Measurements from ENCODE around the gene TREML2. TPM values are rescaled to one million over a fixed set of nuclear protein-coding genes. Genes with fewer than 3 reads are reported as not detected.
"Not testable (repeated sequence)": the region's sequence is repeated elsewhere in the genome, so short reads cannot be mapped to it uniquely, and the experiment has no call there.

TREML2 gene, protein sequence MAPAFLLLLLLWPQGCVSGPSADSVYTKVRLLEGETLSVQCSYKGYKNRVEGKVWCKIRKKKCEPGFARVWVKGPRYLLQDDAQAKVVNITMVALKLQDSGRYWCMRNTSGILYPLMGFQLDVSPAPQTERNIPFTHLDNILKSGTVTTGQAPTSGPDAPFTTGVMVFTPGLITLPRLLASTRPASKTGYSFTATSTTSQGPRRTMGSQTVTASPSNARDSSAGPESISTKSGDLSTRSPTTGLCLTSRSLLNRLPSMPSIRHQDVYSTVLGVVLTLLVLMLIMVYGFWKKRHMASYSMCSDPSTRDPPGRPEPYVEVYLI
- not detected in 2 replicates for total RNA-seq (2014; rRNA removed; shearing (Covaris generic))
- not detected in 2 replicates for polyA plus RNA-seq (2016; fragmentation: Nextera tagmentation; extraction: Ambion mirVana)

DNA sequence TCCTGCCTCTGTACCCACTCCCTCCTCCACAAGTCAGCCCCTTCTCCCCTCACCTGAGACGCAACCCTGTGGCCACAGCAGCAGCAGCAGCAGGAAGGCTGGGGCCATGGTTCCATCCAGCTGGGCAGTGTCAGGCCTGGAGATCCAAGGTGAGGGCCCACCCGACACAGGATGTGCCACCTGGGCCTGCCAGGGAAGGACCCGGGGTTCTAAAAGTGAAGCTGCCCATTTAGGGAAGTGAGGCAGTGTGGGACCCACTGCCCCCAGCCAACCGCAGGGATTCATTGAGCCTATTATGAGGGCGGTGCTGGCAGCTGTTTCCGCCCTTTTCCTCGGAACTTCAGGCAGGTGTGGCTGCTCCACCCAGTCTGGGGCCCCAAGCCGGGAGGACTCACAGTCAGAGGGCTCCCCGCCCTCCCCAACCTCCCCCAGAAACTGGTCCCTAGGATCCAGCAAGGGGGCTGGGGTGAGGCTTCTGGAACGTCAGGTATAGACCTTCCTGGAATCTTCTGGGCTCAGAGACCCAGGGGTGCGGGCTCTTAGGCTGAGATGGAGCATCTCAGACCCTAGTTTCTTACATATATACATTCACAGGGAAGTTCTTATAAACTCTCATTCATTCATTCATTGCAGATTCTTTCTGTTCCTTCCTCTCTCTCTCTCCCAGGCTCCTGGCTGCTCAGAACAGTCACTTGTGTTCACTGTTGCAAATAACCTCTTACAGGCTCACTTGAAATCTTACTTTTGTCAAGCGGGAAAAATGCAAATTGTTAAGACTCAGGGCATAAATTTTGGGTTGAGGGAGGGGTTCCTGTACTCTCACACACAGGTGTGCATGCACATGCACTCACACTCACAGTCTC is at the start of gene TREML2:
Gene TREML2 (minus strand): TSS at position 249 of the 863 bp plus-strand sequence. CDS start 141 bp downstream, at position 108.
- no peaks in the 10 kb centered on the region for H3K36me3 ChIP-seq (ENCODE audit: low read depth)
- TF ChIP-seq EZH2 (IDR thresholded peaks at IDR 0.05; ENCODE audit: insufficient read depth, poor library complexity, severe bottlenecking): no peak
- no peak for TF ChIP-seq EZH2phosphoT487 (IDR thresholded peaks at IDR 0.05; ENCODE audit: insufficient read depth, low read depth)
- H3K9me2 ChIP-seq (ENCODE audit: insufficient read depth): no peaks in the 10 kb centered on the region
- H3K9me3 ChIP-seq (ENCODE audit: low read depth): no peaks in the 10 kb centered on the region
- H3K4me2 ChIP-seq (ENCODE audit: unreplicated experiment): no peak within 1 kb of the TSS
- H3K27me3 ChIP-seq (replicated peaks; ENCODE audit: insufficient read depth): peaks cover 5% of the 10 kb centered on the region; the same call in 1 of the 2 replicates
- no peaks in the 10 kb centered on the region for H3F3A ChIP-seq (ENCODE audit: insufficient read depth)
- no peaks in the 10 kb centered on the region for H4K20me1 ChIP-seq (ENCODE audit: insufficient read depth)
- 51 to 56% methylated on average over 8 to 11 of the region's 12 CpGs for WGBS, 2 experiments (ENCODE audit: low coverage in 1 of 2, low lambda C conversion rate in 2 of 2, missing lambda C conversion rate in 2 of 2)
- no peak within 1 kb of the TSS for H3K27ac ChIP-seq
- peak within 1 kb of the TSS; percentile 24; the same call in 1 of the 2 replicates for H2AFZ ChIP-seq
- H3K4me1 ChIP-seq (ENCODE audit: insufficient read depth): no peaks in the 10 kb centered on the region
- H3K9ac ChIP-seq: no peak within 1 kb of the TSS
- in situ Hi-C loops (cut with MboI): no loop called here
- DNase-seq: no peak
- H3K4me3 ChIP-seq: no peak within 1 kb of the TSS
- no peaks in the 10 kb centered on the region for H3K79me2 ChIP-seq (ENCODE audit: insufficient read depth)

DNA sequence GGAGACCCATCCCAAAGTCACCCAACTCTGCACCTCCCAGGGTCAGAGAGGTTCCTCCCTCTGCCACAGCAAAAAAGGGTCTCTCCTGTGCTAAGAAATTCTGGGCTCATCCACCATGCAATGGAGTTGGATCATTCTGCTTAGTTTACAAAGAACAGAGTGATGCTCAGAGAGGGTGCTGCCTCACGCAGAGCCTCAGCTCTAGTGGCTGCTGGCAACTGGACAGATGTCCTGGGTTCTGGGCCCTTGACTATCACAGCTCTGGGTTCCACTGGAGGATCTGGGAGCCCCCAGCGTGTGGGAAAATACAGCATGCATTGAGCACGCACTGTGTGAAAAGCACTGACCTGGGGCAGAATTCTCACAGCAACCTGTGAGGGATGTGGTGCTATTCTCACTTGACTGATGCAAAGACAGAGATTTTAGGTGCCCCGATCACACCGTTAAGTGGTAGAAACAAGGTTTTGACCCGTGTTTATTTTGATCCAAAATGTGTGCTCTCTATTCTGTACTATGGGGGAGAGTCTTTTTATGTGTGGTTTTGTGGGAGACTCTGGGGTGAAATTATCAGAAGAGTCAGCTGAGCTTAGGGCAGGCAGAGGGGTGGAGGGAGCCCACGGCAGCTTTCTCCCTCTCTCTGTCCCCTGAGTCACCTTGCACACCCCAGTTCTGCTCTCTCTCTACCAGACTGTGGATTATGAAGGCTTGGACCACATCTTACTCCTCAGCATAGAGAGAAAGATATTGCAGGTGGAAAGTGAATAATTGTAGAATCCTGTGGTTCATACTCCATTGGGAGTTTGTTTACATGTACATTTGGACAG is 47.1 kb upstream of the TREML2 start:
- H3K36me3 ChIP-seq (ENCODE audit: low read depth): no peaks in the 10 kb centered on the region
- H4K20me1 ChIP-seq (ENCODE audit: insufficient read depth): no peaks in the 10 kb centered on the region
- in situ Hi-C loops (cut with MboI): no loop called here
- H3K79me2 ChIP-seq (ENCODE audit: insufficient read depth): no peaks in the 10 kb centered on the region
- H3K27me3 ChIP-seq (replicated peaks; ENCODE audit: insufficient read depth): no peaks in the 10 kb centered on the region
- no peak overlapping the region for H3K27ac ChIP-seq
- DNase-seq: no peak
- H3K9me3 ChIP-seq (ENCODE audit: low read depth): no peaks in the 10 kb centered on the region
- H3K4me2 ChIP-seq (ENCODE audit: unreplicated experiment): no peak overlapping the region
- TF ChIP-seq EZH2phosphoT487 (IDR thresholded peaks at IDR 0.05; ENCODE audit: insufficient read depth, low read depth) (no peak), EZH2 (IDR thresholded peaks at IDR 0.05; ENCODE audit: insufficient read depth, poor library complexity, severe bottlenecking) (no peak)
- no peaks in the 10 kb centered on the region for H3K4me1 ChIP-seq (ENCODE audit: insufficient read depth)
- 29 to 47% methylated on average over 7 of the region's 7 CpGs for WGBS, 2 experiments (ENCODE audit: low coverage in 1 of 2, low lambda C conversion rate in 2 of 2, missing lambda C conversion rate in 2 of 2)
- H2AFZ ChIP-seq: no peak overlapping the region
- H3K9me2 ChIP-seq (ENCODE audit: insufficient read depth): no peaks in the 10 kb centered on the region
- H3K4me3 ChIP-seq: no peak overlapping the region
- no peaks in the 10 kb centered on the region for H3F3A ChIP-seq (ENCODE audit: insufficient read depth)
- H3K9ac ChIP-seq: no peak overlapping the region

DNA sequence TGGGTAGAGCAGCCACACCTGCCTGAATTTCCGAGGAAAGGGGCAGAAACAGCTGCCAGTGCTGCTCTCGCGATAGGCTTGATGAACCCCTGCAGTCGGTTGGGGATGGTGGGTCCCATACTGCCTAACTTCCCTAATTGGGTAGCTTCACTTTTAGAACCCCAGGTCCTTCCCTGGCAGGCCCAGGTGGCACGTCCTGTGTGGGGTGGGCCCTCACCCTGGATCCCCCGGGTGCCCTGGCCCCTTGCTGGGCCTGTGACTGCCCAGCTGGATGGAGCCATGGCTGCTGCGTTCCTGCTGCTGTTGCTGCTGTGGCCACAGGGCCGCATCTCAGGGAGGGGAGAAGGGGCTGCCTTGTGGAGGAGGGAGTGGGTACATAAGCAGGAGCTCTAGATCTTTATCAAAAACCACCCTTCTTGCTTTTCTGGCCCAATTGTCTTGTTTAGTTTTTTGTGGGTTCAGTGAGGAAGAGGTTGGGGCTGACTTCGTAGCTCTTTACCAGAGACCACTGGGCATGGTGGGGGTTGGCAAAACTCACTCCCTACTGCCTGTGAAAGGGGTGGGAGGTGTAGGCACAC is 46.4 kb upstream of the TREML2 start:
- H3F3A ChIP-seq (ENCODE audit: insufficient read depth): no peaks in the 10 kb centered on the region
- H3K9ac ChIP-seq: no peak overlapping the region
- H2AFZ ChIP-seq: no peak overlapping the region
- H3K79me2 ChIP-seq (ENCODE audit: insufficient read depth): no peaks in the 10 kb centered on the region
- H3K4me1 ChIP-seq (ENCODE audit: insufficient read depth): no peaks in the 10 kb centered on the region
- no peaks in the 10 kb centered on the region for H3K9me3 ChIP-seq (ENCODE audit: low read depth)
- no peak overlapping the region for H3K27ac ChIP-seq
- H3K9me2 ChIP-seq (ENCODE audit: insufficient read depth): no peaks in the 10 kb centered on the region
- H4K20me1 ChIP-seq (ENCODE audit: insufficient read depth): no peaks in the 10 kb centered on the region
- in situ Hi-C loops (cut with MboI): no loop called here
- H3K27me3 ChIP-seq (replicated peaks; ENCODE audit: insufficient read depth): no peaks in the 10 kb centered on the region
- WGBS, 2 experiments (ENCODE audit: low coverage in 1 of 2, low lambda C conversion rate in 2 of 2, missing lambda C conversion rate in 2 of 2): 53 to 56% methylated on average over 8 to 9 of the region's 9 CpGs
- no peak for TF ChIP-seq EZH2 (IDR thresholded peaks at IDR 0.05; ENCODE audit: insufficient read depth, poor library complexity, severe bottlenecking)
- no peak for TF ChIP-seq EZH2phosphoT487 (IDR thresholded peaks at IDR 0.05; ENCODE audit: insufficient read depth, low read depth)
- no peak overlapping the region for H3K4me2 ChIP-seq (ENCODE audit: unreplicated experiment)
- no peak for DNase-seq
- H3K36me3 ChIP-seq (ENCODE audit: low read depth): no peaks in the 10 kb centered on the region
- no peak overlapping the region for H3K4me3 ChIP-seq

DNA sequence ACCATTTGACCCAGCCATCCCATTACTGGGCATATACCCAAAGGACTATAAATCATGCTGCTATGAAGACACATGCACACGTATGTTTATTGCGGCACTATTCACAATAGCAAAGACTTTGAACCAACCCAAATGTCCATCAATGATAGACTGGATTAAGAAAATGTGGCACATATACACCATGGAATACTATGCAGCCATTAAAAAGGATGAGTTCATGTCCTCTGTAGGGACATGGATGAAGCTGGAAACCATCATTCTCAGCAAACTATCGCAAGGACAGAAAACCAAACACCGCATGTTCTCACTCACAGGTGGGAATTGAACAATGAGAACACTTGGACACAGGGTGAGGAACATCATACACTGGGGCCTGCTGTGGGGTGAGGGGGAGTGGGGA is 45.6 kb upstream of the TREML2 start:
- DNase-seq; in situ Hi-C loops (cut with MboI); H3K36me3 ChIP-seq (ENCODE audit: low read depth); H3K9ac ChIP-seq; H2AFZ ChIP-seq; H4K20me1 ChIP-seq (ENCODE audit: insufficient read depth); H3K4me3 ChIP-seq; H3K9me2 ChIP-seq (ENCODE audit: insufficient read depth); H3K4me2 ChIP-seq (ENCODE audit: unreplicated experiment); H3K27me3 ChIP-seq (replicated peaks; ENCODE audit: insufficient read depth); H3K79me2 ChIP-seq (ENCODE audit: insufficient read depth); H3K4me1 ChIP-seq (ENCODE audit: insufficient read depth); H3F3A ChIP-seq (ENCODE audit: insufficient read depth); H3K9me3 ChIP-seq (ENCODE audit: low read depth); H3K27ac ChIP-seq: not testable (repeated sequence)
- WGBS, 2 experiments (ENCODE audit: low coverage in 1 of 2, low lambda C conversion rate in 2 of 2, missing lambda C conversion rate in 2 of 2): 48 to 52% methylated on average over 4 of the region's 4 CpGs

Measured in GM23248 (cell line).